ENCODE measurements around the gene BLOC1S2.
"Not testable (repeated sequence)": the region's sequence is repeated elsewhere in the genome, so short reads cannot be mapped to it uniquely, and the experiment has no call there.

Gene BLOC1S2

DNA sequence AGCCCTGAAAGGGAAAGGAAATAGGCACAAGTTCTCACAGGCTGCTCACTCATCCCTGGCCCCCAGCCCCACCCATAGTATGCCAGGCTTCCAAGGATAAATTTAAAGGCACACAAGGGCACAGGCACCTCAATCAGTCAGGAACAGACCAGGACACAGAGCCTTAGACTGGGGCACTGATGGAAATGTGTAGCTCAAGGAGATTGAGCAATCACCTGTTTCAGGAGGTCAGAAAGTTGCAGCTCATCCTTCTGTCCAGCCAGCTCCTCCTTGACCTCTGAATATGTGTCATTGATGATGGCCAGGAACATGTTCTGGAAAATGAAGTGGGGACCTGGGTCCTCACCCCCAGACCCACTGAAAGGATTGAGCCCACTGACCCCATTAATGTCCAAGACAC, 6.6 kb upstream of the BLOC1S2 start:
- in situ Hi-C loops (cut with MboI; ENCODE audit: low sequenced_read_pairs) = no loop called here

DNA sequence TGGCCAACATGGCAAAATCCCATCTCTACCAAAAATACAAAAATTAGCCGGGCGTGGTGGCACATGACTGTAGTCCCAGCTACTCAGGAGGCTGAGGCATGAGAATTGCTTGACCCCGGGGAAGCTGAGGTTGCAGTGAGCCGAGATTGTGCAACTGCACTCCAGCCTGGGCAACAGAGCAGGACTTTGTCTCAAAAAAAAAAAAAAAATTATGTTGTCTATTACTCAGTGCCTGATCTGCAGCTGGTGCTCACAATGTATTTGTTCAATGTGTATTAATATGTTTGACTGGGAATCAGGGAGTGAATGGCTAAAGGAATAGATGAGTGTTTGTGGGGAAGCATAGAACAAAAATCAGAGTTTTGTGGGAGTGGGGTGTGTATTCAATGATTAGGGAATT, 5.8 kb upstream of the BLOC1S2 start:
- in situ Hi-C loops (cut with MboI; ENCODE audit: low sequenced_read_pairs) = not testable (repeated sequence)

DNA sequence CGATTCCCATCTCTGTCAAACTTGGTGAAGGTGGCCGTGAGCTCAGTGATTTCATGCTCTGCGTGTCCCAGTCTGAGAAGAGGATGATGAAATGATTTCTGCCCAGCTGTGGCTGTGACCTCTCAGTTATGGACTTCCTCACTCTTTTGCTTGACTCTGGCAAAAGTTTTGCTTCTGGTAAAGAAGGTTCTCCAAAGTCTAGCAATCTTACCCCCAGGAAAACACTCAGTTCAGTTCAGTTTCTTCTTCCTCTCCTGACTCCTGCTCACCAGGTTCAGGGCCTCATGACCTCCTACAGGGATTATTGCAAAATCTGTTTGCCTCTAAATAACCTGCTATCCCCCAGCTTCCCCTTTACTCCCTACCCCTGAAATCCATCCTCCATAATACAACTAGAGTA, 4.9 kb upstream of the BLOC1S2 start:
- in situ Hi-C loops (cut with MboI; ENCODE audit: low sequenced_read_pairs) = no loop called here

DNA sequence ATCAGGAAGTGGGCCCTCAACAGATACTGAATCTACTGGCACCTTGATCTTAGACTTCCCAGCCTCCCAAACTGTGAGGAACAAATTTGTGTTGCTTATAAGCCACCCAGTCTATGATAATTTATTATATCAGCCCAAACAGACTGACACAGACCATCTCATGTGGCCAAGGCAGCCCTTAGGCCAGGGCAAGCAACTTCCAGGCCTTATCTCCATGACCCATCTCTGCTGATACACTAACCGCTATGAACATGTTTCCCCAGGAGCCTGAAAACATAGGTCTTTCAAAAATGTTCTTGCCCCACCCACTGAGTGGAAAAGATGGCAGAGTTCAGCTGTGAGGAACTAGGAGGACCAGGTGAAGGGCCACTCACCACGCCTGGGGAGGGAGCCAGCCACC, 3.2 kb upstream of the BLOC1S2 start:
- in situ Hi-C loops (cut with MboI; ENCODE audit: low sequenced_read_pairs) = no loop called here

DNA sequence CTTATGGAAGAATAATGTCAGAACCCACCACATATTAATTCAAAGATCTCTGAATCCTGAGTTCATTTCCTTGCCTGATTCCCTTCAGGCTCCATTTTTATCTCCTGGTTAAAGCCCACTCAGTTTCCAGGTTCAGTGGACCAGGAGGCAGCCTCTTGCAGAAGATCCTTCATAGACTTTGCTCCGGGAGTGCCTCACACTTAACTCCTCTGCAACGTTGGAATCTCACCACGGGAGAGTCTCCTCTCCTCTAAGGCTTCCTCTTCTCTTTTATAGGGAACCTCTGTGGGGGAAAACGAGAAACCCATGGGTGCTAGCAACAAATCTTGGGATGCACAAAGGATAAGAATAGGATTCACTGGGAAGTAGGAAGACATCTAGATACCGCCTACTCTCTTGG, 1.7 kb upstream of the BLOC1S2 start:
- in situ Hi-C loops (cut with MboI; ENCODE audit: low sequenced_read_pairs) = no loop called here

DNA sequence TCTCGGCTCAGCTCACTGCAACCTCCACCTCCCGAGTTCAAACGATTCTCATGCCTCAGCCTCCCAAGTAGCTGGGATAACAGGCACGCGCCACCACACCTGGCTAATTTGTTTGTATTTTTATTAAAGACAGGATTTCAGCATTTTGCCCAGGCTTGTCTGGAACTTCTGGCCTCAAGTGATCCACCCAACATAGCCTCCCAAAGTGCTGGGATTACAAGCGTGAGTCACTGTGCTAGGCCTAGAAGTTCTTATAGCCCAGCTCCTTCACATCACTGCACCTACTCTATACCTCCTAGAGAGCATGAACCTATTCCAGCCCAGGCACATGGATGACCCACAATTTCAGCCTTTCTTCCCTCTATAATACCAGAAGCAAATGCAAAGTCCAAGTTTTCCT, 1.3 kb upstream of the BLOC1S2 start:
- in situ Hi-C loops (cut with MboI; ENCODE audit: low sequenced_read_pairs) = no loop called here

DNA sequence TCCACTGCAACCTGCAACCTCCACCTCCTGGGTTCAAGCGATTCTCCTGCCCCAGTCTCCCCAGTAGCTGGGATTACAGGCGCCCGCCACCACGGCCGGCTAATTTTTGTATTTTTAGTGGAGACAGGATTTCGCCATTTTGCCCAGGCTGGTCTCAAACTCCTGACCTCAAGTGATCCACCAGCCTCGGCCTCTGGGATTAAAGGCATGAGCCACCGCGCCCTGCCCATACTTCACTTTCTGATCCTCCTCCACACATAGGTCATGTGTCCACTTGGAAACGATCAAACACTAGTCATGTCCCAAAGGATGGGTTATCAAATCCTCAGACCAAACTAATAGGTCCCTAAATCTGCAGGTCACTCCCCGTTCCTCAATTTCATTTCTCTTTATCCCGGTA, 1.2 kb downstream of the BLOC1S2 start:
- in situ Hi-C loops (cut with MboI; ENCODE audit: low sequenced_read_pairs) = not testable (repeated sequence)

DNA sequence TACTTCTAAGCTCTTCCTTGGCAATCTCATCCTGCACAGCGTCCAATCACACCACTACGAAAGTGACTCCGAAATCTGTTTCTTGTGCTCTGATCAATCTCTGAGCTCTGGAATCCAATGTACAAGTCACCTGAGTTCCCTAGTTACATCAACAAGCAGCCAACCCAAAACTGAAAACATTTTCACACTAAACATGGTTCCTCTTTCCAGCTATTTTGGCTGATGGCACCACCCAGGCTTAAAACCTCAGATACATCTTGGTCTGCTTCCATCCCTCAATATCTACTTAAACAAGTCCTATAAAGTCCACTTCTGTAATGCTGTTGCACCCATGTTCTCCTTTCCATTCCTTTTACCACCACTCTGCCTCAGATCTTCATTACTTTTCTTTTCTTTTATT, 3.6 kb downstream of the BLOC1S2 start:
- in situ Hi-C loops (cut with MboI; ENCODE audit: low sequenced_read_pairs) = no loop called here

DNA sequence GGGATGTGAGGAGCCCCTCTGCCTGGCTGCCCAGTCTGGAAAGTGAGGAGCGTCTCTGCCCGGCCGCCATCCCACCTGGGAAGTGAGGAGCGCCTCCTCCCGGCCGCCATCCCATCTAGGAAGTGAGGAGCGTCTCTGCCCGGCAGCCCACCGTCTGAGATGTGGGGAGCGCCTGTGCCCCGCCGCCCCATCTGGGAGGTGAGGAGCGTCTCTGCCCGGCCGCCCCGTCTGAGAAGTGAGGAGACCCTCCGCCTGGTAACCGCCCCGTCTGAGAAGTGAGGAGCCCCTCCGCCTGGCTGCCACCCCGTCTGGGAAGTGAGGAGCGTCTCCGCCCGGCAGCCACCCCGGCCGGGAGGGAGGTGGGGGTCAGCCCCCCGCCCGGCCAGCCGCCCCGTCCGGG, 9.5 kb downstream of the BLOC1S2 start:
- in situ Hi-C loops (cut with MboI; ENCODE audit: low sequenced_read_pairs) = not testable (repeated sequence)

DNA sequence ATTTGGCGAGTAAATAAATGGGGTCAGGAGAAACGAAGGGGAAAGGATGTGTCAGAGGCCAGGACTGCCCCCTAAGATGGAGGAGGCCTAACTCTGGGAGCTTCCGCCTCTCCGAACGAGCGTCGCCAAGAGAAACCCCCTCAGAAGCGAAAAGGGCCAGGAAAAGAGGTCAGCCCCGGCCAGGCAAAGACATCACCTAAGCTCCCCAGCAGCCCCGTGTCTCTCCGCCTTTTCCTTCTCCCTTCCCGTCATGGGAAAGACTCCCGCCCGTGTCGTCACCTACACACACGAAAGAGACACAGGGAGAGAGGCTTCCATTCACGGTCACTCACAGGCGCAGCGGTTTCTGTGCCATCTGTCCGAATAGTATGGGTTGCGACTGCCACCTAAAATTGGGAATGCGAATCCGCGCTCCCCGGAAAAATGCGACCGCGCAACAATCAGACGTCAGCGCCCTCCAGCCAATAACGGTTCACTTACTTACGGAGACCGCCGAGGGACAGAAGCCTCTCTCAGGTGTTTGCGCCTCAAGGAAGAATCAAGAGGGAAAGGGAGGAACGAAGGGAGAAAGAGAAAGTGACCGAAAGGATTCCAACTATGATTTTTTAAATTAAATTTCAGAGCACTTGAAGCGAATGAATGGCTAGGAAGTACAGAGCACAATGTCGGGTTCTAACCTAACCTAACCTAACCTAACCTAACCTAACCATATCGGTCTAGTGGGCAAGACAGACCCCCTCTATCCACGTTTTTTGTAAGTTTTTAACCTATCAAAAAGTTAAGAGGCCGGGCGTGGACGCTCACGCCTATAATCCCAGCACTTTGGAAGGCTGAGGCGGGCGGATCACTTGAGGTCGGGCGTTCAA, 19.0 kb downstream of the BLOC1S2 start, which contains the start of gene CWF19L1:
CWF19L1 (minus strand) TSS at position 400 of the 866 bp plus-strand sequence; CDS start at position 355, 45 bp downstream.
- in situ Hi-C loops (cut with MboI; ENCODE audit: low sequenced_read_pairs) = no loop called here

DNA sequence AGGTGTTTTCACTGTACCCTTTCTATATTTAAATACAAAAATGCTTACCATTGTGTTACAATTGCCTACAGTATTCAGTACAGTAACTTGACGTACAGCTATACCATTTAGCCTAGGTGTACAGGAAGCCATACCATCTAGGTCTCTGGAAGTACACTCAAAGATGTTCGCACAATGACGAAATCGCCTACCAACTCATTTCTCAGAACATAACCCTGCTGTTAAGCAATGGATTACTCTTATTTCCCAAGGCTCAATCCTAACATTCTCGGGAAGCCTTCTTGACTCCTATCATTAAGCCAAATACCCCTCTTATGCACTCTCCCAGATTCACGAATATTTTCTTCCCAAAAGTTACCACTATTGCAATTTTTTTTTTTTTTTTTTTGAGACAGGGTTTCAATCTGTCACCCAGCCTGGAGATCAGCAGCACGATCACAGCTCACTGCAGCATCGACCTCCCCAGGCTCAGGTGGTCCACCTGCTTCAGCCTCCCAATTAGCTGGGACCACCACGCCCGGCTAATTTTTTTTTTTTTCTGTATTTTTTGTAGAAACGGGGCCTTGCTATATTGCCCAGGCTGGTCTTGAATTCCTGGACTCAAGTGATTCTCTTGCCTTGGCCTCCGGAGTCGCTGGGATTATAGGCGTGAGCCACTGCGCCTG, 20.5 kb downstream of the BLOC1S2 start:
- in situ Hi-C loops (cut with MboI; ENCODE audit: low sequenced_read_pairs) = no loop called here

DNA sequence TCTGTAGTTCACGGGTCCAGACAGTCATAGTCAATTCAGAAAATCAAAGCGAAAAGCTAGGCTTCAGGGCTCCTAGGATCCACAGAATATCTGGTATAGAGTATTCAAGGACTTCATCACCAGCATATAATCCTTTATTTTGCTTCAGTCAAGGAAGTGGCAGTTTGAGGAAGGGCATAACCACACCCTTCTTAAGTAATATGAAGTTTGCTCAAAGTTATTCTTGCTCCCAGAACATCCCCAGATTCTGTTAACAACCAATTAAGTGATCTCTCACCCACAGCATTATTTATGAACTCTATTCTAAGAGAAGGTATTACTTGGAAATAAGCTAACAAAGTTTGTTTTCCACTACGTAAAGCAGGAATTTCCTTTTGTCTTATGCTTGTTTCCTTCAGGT, 32.3 kb downstream of the BLOC1S2 start:
- in situ Hi-C loops (cut with MboI; ENCODE audit: low sequenced_read_pairs) = no loop called here

DNA sequence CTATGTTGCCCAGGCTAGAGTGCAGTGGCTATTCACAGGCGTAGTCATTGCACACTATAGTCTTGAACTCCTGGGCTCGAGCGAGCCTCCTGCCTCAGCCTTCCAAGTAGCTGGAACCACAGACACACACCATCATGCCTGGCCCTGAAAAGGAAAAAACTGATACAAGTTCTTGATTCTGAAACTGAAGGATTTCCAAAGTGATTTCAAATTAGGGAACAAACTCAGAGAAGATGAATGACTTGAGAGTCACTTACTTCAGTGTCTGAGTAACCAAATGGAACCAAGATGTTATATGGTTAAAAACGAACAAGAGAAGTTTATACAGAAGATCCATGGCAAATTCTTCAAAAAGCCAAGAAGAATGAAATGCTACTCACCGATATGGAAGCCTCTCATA, 33.4 kb downstream of the BLOC1S2 start:
- in situ Hi-C loops (cut with MboI; ENCODE audit: low sequenced_read_pairs) = no loop called here

DNA sequence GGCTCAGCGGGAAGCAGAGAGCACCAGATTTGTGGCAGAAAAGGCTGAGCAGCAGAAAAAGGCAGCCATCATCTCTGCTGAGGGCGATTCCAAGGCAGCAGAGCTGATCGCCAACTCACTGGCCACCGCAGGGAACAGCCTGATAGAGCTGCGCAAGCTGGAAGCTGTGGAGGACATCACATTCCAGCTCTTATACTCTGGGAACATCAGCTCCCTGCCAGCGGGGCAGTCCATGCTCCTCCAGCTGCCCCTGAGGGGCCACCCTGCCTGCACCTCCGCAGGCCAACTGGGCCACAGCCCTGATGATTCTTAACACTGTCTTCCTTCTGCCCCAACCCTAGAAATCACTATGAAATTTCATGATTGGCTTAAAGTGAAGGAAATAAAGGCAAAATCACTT, 37.7 kb downstream of the BLOC1S2 start:
- in situ Hi-C loops (cut with MboI; ENCODE audit: low sequenced_read_pairs) = no loop called here

DNA sequence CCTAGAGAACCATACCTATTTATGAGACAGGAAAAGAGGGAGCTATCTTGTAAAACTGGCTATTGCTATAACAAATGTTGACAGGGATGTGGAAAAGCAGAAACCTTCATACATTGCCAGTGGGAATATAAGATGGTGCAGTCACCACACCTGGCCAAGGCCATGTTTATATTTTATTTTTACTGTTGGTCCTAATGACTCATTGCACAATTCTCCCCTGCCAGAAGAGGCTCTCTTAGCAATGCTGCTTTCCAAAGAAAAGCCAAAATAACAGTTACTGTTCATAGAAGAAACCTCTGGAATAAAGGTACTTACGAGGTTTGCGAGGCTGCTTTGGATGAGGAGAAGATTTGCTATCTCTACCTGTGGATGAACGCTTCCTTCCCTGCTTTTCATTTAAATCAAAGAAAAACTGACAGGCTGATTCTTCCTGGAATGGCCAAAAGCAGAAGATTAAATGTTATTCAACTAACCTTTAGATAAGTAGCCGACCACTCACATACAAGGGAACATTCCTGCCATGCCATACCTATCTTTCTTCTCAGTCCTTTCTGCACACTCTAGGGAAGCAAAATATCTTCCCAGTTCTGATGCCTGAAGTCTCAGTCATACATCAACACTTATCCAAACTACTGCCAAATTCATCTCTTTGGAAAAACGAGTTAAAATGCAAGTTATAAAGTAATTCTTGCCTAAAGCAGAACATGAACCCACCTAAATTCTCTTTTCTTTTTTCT, 40.8 kb downstream of the BLOC1S2 start:
- in situ Hi-C loops (cut with MboI; ENCODE audit: low sequenced_read_pairs) = no loop called here

DNA sequence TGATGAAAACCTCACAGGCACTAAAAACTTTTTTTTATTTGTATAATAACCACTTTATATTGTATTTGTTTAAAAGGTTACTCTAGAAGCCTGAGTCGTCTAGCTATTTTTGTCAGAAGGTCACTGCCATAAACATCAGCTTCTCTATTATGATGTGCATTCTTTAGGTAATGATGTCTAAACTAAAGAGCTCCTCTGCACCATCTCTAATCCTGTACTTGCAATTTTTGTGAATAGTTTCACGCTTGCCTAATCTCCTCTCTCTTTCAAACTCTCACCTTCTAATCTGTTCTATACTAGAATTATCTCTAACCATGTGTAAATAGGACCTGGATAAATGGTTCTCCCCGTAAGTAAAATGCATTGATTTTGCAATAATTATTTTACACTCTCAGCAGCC, 46.6 kb downstream of the BLOC1S2 start:
- in situ Hi-C loops (cut with MboI; ENCODE audit: low sequenced_read_pairs) = no loop called here

DNA sequence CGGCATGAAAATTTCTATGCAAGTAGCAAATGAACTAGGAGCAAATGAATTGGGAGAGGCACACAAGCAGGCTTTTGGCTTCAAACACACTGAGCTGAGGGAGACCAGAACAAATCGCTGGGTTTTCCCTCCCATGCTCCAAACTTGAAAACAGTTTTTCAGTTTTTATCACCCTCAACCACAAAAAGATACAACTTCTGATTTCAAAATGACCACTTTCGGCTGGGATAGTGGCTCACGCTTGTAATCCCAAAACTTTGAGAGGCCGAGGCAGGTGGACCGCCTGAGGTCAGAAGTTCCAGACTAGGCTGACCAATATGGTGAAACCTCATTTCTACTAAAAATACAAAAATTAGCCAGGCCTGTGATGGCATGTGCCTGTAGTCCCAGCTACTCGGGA, 48.1 kb downstream of the BLOC1S2 start:
- in situ Hi-C loops (cut with MboI; ENCODE audit: low sequenced_read_pairs) = no loop called here

DNA sequence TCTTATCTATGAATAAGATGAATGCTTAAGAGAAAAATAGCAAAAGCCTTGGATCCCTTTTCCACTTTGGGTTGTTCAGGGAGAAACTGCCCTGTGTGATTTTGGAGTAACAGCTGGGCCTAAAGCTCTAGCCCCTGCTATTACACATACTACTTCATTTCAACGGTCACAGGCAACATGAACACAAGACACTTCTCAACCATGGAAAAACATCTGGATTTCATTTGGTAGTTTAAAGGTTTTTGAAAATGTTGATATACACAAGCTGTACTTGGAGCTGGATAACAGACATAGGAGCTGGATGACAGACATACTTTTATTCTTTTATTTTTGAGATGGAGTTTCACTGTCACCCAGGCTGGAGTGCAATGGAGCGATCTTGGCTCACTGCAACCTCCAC, 54.4 kb downstream of the BLOC1S2 start:
- in situ Hi-C loops (cut with MboI; ENCODE audit: low sequenced_read_pairs) = no loop called here

DNA sequence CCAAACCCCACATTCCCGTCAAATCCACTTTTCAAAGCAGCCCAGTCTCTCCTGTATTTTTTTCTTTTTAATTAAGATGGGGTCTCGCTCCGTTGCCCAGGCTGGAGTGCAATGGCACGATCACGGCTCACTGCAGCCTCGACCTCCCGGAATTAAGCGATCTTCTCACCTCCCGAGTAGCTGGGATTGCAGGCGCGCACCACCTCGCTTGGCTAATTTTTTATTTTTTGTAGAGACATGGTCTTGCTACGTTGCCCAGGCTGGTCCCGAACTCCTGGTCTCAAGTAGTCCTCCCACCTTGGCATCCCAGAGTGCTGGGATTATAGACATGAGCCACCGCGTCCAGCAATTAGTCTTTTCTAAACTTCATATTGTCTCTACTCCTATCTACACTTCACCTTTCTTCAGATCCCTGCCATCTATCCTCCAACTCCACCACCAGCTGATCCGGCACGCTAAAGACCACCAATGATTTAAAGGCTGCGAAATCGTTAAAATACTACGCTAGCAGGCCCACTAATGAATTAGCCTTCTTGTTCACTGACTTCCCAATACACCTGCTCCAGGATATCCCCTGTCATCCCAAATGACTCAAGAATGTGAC, 56.6 kb downstream of the BLOC1S2 start:
- in situ Hi-C loops (cut with MboI; ENCODE audit: low sequenced_read_pairs) = no loop called here

DNA sequence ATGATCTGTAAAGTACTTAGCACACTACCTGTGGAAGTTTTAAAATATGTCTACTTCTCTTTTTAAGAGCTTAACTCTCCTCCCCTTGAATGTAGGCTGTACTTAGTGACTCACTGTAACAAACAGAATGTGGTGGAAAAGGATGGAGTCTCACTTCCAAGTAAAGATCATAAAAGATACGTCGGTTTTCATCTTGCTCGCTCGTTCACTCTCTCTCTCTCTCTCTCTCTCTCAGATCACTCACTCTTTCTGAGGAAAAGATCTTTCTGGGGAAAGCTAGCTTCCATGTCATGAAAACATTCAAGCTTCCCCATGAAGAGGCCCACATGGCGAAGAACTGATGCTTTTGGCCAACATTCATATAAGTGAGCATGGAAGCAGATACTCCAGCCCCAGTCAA, 62.6 kb downstream of the BLOC1S2 start:
- in situ Hi-C loops (cut with MboI; ENCODE audit: low sequenced_read_pairs) = no loop called here
